B cell (primary cell): ENCODE measurements around the gene JPT2. TPM values are rescaled to one million over a fixed set of nuclear protein-coding genes. Genes with fewer than 3 reads are reported as not detected.

Experiments
- ATAC-seq: fragments of 200-7000 bp; cut with Tn5 transposase; one replicate; pipeline ENCODE4 v1.10.0; 2021; ENCODE audit warnings: low read depth, mild to moderate bottlenecking, moderate number of reproducible peaks, moderate library complexity
- CTCF ChIA-PET: fragments of 350-600 bp; sonication (Branson Sonifier 250); formaldehyde crosslinking; loops from one replicate; lab custom pipeline; 2021; ENCODE audit warnings: antibody characterized with exemption, inconsistent platforms; lab: Charles Lee
- POLR2A ChIA-PET: fragments of 350-600 bp; sonication (Branson Sonifier 250); formaldehyde crosslinking; loops from one replicate; lab custom pipeline; 2021; ENCODE audit warnings: antibody characterized with exemption; lab: Charles Lee
- DNase-seq: peaks from one replicate; pipeline ENCODE4 v3.0.0; 2013
- H2AFZ ChIP-seq: 2 replicates; pipeline ENCODE4 v1.6.1; 2012; ENCODE audit warnings: mild to moderate bottlenecking, low read depth, low read length; ENCODE audit not compliant: insufficient read depth, poor library complexity, severe bottlenecking
- H3K27ac ChIP-seq, 2 donors: 1 replicate in 1 of 2; 2 replicates in 1 of 2; pipeline ENCODE4 v1.5.1; 2012 to 2013; ENCODE audit warnings: low read length in 2 of 2, mild to moderate bottlenecking in 2 of 2, moderate library complexity in 1 of 2
- H3K27me3 ChIP-seq, 4 experiments: fragments of 200-600 bp in 1 of 4; sonication (generic) in 1 of 4; replicated peaks in 1 of 4; 1 replicate in 2 of 4; 2 replicates in 2 of 4; pipeline versions ENCODE4 v1.6.1 to v1.7.0; 2013 to 2016; ENCODE audit warnings: low read length in 3 of 4, mild to moderate bottlenecking in 2 of 4, mixed read lengths in 1 of 4, moderate library complexity in 1 of 4; ENCODE audit not compliant: insufficient read depth in 4 of 4, control insufficient read depth in 3 of 4; ENCODE audit errors: control extremely low read depth in 1 of 4
- H3K36me3 ChIP-seq, 2 experiments: replicated peaks in 1 of 2; 1 replicate in 1 of 2; 2 replicates in 1 of 2; pipeline versions ENCODE4 v1.6.1 to v1.7.1; 2013; ENCODE audit warnings: low read length in 1 of 2; ENCODE audit not compliant: insufficient read depth in 2 of 2, control insufficient read depth in 1 of 2; ENCODE audit errors: control extremely low read depth in 1 of 2, extremely low read depth in 1 of 2
- H3K4me1 ChIP-seq, 2 donors: fragments of 200-600 bp in 1 of 2; sonication (generic) in 1 of 2; 1 replicate in 1 of 2; 2 replicates in 1 of 2; pipeline versions ENCODE4 v1.5.1 to v1.6.1; 2013 to 2017; ENCODE audit warnings: low read length in 2 of 2; ENCODE audit not compliant: control insufficient read depth in 2 of 2, insufficient read depth in 2 of 2
- H3K4me2 ChIP-seq: replicated peaks from 2 replicates; pipeline ENCODE3; 2012; ENCODE audit warnings: mild to moderate bottlenecking, low read depth, low read length; ENCODE audit not compliant: poor library complexity, severe bottlenecking
- H3K4me3 ChIP-seq, 5 experiments: fragments of 200-600 bp in 1 of 5; sonication (generic) in 1 of 5; 1 replicate in 3 of 5; 2 replicates in 2 of 5; pipeline versions ENCODE4 v1.5.1 to v1.7.0; 2011 to 2016; ENCODE audit warnings: low read length in 4 of 5, mild to moderate bottlenecking in 4 of 5, low read depth in 2 of 5, control low read depth in 1 of 5, moderate library complexity in 1 of 5; ENCODE audit not compliant: insufficient read depth in 1 of 5; ENCODE audit errors: control extremely low read depth in 1 of 5, extremely low read depth in 1 of 5
- H3K79me2 ChIP-seq: fragments of 200-600 bp; sonication (generic); one replicate; pipeline ENCODE4 v1.6.0; 2016; ENCODE audit warnings: low read length; ENCODE audit not compliant: control insufficient read depth, insufficient read depth
- H3K9ac ChIP-seq: fragments of 200-600 bp; sonication (generic); 2 replicates; pipeline ENCODE4 v1.6.1; 2017; ENCODE audit warnings: mild to moderate bottlenecking, low read length, moderate library complexity
- H3K9me3 ChIP-seq, 3 donors: one replicate each; pipeline versions ENCODE4 v1.6.1 to v1.7.1; 2013; ENCODE audit warnings: low read length in 2 of 3; ENCODE audit not compliant: control insufficient read depth in 2 of 3, insufficient read depth in 1 of 3; ENCODE audit errors: control extremely low read depth in 1 of 3
- H4K20me1 ChIP-seq: 2 replicates; pipeline ENCODE4 v1.6.0; 2012; ENCODE audit warnings: mild to moderate bottlenecking, low read length; ENCODE audit not compliant: insufficient read depth, control insufficient read depth, poor library complexity, severe bottlenecking
- H3K27ac Mint-ChIP-seq: one replicate; pipeline ENCODE4 v1.8.0; 2021; ENCODE audit warnings: mixed read lengths
- H3K27me3 Mint-ChIP-seq: one replicate; pipeline ENCODE4 v1.8.0; 2021; ENCODE audit warnings: mixed read lengths
- H3K4me1 Mint-ChIP-seq: one replicate; pipeline ENCODE4 v1.8.0; 2021; ENCODE audit warnings: mixed read lengths
- H3K4me3 Mint-ChIP-seq: one replicate; pipeline ENCODE4 v1.8.0; 2021; ENCODE audit warnings: mixed read lengths
- H3K9me3 Mint-ChIP-seq: one replicate; pipeline ENCODE4 v1.8.0; 2022; ENCODE audit warnings: mixed read lengths; ENCODE audit not compliant: insufficient read depth
- EZH2 ChIP-seq: IDR thresholded peaks from 2 replicates; pipeline ENCODE4 v1.6.1; 2012; ENCODE audit warnings: borderline replicate concordance, low read depth, mild to moderate bottlenecking, moderate library complexity, low read length; ENCODE audit not compliant: insufficient read depth, poor library complexity, severe bottlenecking
- whole genome bisulfite sequencing: methylation state at CpG from one replicate; pipeline ENCODE4 v1.1.5; 2013; ENCODE audit warnings: missing lambda C conversion rate; ENCODE audit not compliant: insufficient coverage; 5-methylcytosine and 5-hydroxymethylcytosine counted together
- intact Hi-C: fragments of 100-400 bp; cut with micrococcal nuclease; formaldehyde crosslinking; loops from one replicate; pipeline ENCODE4 v1.10.0; 2022
- polyA plus RNA-seq: library from polyadenylated mRNA; depleted of rRNA; stranded (reverse); fragments of >200 nt; gene quantifications from 2 replicates; pipeline ENCODE4 v1.2.3, GENCODE V29; 2012
- total RNA-seq, 2 donors: library from RNA; stranded (reverse); fragments of 120-200 nt in 1 of 2; gene quantifications; 1 replicate in 1 of 2; 2 replicates in 1 of 2; pipeline versions ENCODE4 v1.2.3 to v1.2.4, GENCODE V29; 2013 to 2022
- TF ChIP-seq, protein P1 (sequence below): fragments of 200-600 bp; IDR thresholded peaks from one replicate; pipeline ENCODE4 v1.8.0; 2022; ENCODE audit warnings: antibody characterized with exemption, mild to moderate bottlenecking

Gene JPT2
- total and polyA plus RNA-seq, 2 donors (not counting 1 experiment from before 2014, with no cell fraction given), result 10.7 to 45.7 TPM

DNA sequence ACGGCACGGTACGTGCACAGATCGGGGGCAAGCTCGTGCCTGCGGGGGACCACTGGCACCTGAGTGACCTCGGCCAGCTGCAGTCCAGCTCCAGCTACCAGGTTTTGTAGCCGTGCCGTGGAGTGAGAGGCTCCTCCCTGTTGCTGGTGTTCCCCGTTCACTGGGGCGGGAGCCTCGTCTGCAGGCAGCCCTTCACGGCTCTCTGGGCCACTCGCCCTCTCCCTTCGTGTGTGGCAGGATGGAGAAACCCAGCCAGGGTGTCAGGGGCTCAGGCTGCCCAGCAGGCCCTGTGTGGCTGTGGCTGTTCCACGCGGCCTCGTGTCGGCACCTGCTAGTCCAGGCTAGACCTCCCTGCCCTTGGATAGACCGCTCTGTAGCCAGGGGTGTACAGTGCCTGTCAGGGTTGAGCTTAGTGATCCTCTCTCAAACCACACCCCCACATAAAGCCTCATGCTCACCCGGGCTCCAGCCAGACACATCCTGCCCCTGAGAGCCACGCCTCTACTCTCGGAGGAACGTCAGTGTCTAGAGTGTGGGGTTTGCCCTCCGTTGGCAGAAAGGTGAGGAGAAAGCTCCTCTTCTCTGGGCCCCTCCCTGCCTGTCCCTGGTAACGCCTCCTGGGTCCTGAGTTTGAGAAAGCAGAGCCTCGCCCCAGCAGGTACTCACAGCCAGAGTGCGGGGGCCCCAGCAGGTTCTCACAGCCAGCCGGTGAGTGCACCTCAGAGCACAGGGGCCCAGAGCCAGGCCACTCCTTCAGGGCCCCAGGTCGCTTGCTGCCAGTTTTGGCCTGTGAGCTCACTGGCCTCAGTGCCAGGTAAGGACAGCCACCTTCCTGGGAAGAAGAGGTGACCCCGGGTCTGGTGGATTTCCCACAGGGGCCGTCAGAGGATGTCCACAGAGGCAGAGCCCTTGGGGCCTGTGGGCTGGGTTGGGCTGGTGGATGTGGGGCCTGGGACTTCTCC, 65.6 kb downstream of the JPT2 start:
- Histone ChIP-seq H3K4me2 (no peak overlapping the region), H3K9ac (no peak overlapping the region), H3K4me3 (no peak overlapping the region), H2AFZ (no peak overlapping the region), H4K20me1 (peaks cover 76% of the 10 kb centered on the region), H3K4me1 (no peaks in the 10 kb centered on the region), H3K36me3 (peaks cover 0 to 60% of the 10 kb centered on the region in 2 experiments), H3K9me3 (peaks cover 0 to 11% (median 0%) of the 10 kb centered on the region in 3 donors), H3K27ac (no peak overlapping the region), H3K79me2 (peaks cover 63% of the 10 kb centered on the region), H3K27me3 (no peaks in the 10 kb centered on the region)
- intact Hi-C loops, result no loop called here
- TF ChIP-seq, protein P1, sequence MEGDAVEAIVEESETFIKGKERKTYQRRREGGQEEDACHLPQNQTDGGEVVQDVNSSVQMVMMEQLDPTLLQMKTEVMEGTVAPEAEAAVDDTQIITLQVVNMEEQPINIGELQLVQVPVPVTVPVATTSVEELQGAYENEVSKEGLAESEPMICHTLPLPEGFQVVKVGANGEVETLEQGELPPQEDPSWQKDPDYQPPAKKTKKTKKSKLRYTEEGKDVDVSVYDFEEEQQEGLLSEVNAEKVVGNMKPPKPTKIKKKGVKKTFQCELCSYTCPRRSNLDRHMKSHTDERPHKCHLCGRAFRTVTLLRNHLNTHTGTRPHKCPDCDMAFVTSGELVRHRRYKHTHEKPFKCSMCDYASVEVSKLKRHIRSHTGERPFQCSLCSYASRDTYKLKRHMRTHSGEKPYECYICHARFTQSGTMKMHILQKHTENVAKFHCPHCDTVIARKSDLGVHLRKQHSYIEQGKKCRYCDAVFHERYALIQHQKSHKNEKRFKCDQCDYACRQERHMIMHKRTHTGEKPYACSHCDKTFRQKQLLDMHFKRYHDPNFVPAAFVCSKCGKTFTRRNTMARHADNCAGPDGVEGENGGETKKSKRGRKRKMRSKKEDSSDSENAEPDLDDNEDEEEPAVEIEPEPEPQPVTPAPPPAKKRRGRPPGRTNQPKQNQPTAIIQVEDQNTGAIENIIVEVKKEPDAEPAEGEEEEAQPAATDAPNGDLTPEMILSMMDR, result no peak
- no peak for TF ChIP-seq EZH2
- H3K27ac Mint-ChIP-seq, result no peak overlapping the region
- ChIA-PET CTCF (no interaction called here), POLR2A (no interaction called here)
- no peak overlapping the region for H3K4me3 Mint-ChIP-seq
- no peak for ATAC-seq
- H3K4me1 Mint-ChIP-seq, result no peaks in the 10 kb centered on the region
- no peaks in the 10 kb centered on the region for H3K27me3 Mint-ChIP-seq
- H3K9me3 Mint-ChIP-seq, result no peaks in the 10 kb centered on the region
- 96% methylated on average over 30 of the region's 32 CpGs for WGBS
- DNase-seq, result no peak

DNA sequence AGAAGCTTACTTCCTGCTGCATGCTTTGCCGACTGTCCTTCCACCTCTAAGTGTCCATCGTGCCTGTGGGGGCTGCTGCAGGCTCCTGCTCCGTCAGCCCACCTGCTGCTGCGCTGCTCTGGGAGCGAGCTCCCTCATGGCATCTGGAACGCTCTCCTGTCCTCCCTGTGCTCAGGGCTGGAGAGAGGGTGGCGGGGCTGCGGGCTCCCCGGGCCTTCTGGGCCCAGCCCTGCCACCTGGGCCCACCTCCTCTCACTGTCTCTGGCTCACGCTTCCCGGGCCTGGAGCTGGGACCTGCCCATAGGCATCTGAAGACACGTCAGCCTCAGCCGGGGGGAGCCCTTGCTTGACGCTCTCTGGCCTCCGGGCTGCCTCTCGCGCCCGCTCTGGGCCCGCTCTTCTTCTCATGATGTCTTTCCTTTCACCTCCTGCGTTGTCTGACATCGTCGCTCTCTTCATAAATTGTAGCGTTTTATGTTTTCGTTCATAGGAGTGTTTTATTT, 66.3 kb downstream of the JPT2 start:
- Histone ChIP-seq H3K79me2 (peaks cover 63% of the 10 kb centered on the region), H3K9ac (no peak overlapping the region), H3K4me1 (no peaks in the 10 kb centered on the region), H3K36me3 (peaks cover 0 to 67% of the 10 kb centered on the region in 2 experiments), H3K27me3 (no peaks in the 10 kb centered on the region), H2AFZ (no peak overlapping the region), H3K4me2 (no peak overlapping the region), H4K20me1 (peaks cover 71% of the 10 kb centered on the region), H3K27ac (no peak overlapping the region), H3K9me3 (peaks cover 0 to 4% (median 0%) of the 10 kb centered on the region in 3 donors), H3K4me3 (no peak overlapping the region)
- intact Hi-C loops, result no loop called here
- H3K4me1 Mint-ChIP-seq, result no peaks in the 10 kb centered on the region
- CTCF ChIA-PET, result no interaction called here
- no peaks in the 10 kb centered on the region for H3K27me3 Mint-ChIP-seq
- POLR2A ChIA-PET, result interaction anchor here (0.6 kb wide), 1 partner anchor 240 kb away, joined by 4 read pairs; no protein-coding TSS in a partner anchor
- H3K9me3 Mint-ChIP-seq, result no peaks in the 10 kb centered on the region
- no peak for TF ChIP-seq EZH2
- TF ChIP-seq, protein P1, result no peak
- DNase-seq (no peak), ATAC-seq (no peak)
- 96% methylated on average over 15 of the region's 24 CpGs for WGBS
- H3K4me3 Mint-ChIP-seq, result no peak overlapping the region
- no peak overlapping the region for H3K27ac Mint-ChIP-seq
